Bronchial epithelial cell (primary cell): ENCODE results near the gene SRA1. TPM values are rescaled to one million over a fixed set of nuclear protein-coding genes. Genes with fewer than 3 reads are reported as not detected.

Experiments
- DNase-seq: peaks from one replicate; pipeline ENCODE4 v3.0.0-alpha.2; 2010; ENCODE audit warnings: low read depth
- FAIRE-seq: peaks from 2 replicates; lab custom pipeline; 2011; peaks lifted over from hg19 to GRCh38; lab: Jason Lieb, UNC
- H3K27me3 ChIP-seq: 2 replicates; pipeline ENCODE4 v1.5.1; 2011; ENCODE audit warnings: low read length; ENCODE audit not compliant: control insufficient read depth, insufficient read depth
- H3K36me3 ChIP-seq: 2 replicates; pipeline ENCODE4 v1.5.1; 2011; ENCODE audit warnings: low read length; ENCODE audit not compliant: control insufficient read depth, insufficient read depth
- H3K4me3 ChIP-seq: 2 replicates; pipeline ENCODE4 v1.5.1; 2011; ENCODE audit warnings: mild to moderate bottlenecking, low read depth, low read length, control low read depth
- total RNA-seq: library from RNA; depleted of rRNA; stranded (reverse); fragments of >200 nt; gene quantifications from 2 replicates; pipeline ENCODE4 v1.2.1, GENCODE V29; 2014
- TF ChIP-seq, protein P1 (sequence below): IDR thresholded peaks from 2 replicates; pipeline ENCODE4 v1.5.1; 2011; ENCODE audit warnings: mild to moderate bottlenecking, moderate library complexity, low read length, control low read depth, inconsistent platforms; ENCODE audit not compliant: insufficient read depth, severe bottlenecking

The SRA1 gene
- total RNA-seq, 1 donor from 2014 or later: 39.8 TPM

GRCh38 chr5:140569197-140569596, 11.9 kb upstream of the SRA1 start:
- no peaks in the 10 kb centered on the region for H3K27me3 ChIP-seq
- TF ChIP-seq, protein P1, sequence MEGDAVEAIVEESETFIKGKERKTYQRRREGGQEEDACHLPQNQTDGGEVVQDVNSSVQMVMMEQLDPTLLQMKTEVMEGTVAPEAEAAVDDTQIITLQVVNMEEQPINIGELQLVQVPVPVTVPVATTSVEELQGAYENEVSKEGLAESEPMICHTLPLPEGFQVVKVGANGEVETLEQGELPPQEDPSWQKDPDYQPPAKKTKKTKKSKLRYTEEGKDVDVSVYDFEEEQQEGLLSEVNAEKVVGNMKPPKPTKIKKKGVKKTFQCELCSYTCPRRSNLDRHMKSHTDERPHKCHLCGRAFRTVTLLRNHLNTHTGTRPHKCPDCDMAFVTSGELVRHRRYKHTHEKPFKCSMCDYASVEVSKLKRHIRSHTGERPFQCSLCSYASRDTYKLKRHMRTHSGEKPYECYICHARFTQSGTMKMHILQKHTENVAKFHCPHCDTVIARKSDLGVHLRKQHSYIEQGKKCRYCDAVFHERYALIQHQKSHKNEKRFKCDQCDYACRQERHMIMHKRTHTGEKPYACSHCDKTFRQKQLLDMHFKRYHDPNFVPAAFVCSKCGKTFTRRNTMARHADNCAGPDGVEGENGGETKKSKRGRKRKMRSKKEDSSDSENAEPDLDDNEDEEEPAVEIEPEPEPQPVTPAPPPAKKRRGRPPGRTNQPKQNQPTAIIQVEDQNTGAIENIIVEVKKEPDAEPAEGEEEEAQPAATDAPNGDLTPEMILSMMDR: no peak
- H3K36me3 ChIP-seq: peaks cover 19% of the 10 kb centered on the region
- no peak for DNase-seq
- no peak for FAIRE-seq
- no peak overlapping the region for H3K4me3 ChIP-seq

DNA sequence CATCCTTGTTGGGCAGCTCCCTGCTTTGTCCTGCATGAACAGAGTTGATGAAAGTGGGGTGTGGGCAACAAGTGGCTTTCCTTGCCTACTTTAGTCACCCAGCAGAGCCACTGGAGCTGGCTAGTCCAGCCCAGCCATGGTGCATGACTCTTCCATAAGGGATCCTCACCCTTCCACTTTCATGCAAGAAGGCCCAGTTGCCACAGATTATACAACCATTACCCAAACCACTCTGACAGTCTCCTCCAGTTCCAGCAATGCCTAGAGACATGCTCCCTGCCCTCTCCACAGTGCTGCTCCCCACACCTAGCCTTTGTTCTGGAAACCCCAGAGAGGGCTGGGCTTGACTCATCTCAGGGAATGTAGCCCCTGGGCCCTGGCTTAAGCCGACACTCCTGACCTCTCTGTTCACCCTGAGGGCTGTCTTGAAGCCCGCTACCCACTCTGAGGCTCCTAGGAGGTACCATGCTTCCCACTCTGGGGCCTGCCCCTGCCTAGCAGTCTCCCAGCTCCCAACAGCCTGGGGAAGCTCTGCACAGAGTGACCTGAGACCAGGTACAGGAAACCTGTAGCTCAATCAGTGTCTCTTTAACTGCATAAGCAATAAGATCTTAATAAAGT, 11.3 kb upstream of the SRA1 start:
- no peak for FAIRE-seq
- H3K4me3 ChIP-seq: no peak overlapping the region
- no peaks in the 10 kb centered on the region for H3K27me3 ChIP-seq
- peaks cover 19% of the 10 kb centered on the region for H3K36me3 ChIP-seq
- no peak for DNase-seq
- TF ChIP-seq, protein P1: no peak

GRCh38 chr5:140567871-140568270, 10.6 kb upstream of the SRA1 start:
- DNase-seq: no peak

GRCh38 chr5:140567136-140567818, 10.0 kb upstream of the SRA1 start:
- DNase-seq (no peak), FAIRE-seq (no peak)
- peaks cover 19% of the 10 kb centered on the region for H3K36me3 ChIP-seq
- H3K27me3 ChIP-seq: no peaks in the 10 kb centered on the region
- H3K4me3 ChIP-seq: no peak overlapping the region
- TF ChIP-seq, protein P1: no peak

More at GRCh38 chr5:140567871-140568270, 10.6 kb upstream of the SRA1 start:
- Histone ChIP-seq H3K4me3 (no peak overlapping the region), H3K36me3 (peaks cover 19% of the 10 kb centered on the region), H3K27me3 (no peaks in the 10 kb centered on the region)
- TF ChIP-seq, protein P1: no peak
- FAIRE-seq: no peak

DNA sequence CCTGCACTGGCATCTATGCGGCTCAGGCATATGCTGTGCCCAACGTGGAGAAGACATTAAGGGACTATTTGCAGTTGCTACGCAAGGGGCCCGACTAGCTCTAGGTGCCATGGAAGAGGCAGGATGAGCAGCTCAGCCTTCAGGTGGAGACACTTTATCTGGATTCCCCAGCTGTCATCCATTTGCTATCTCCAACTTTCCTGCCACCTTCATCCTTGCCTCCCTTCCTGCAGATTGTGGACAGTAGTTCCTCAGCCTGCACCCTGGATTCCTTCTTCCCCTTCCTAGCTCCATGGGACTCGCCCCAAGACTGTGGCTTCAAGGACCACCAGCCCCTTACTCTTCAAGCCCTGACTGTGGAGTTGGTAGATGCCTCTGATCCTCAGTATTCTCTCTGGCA, 9.4 kb upstream of the SRA1 start:
- no peak overlapping the region for H3K4me3 ChIP-seq
- H3K27me3 ChIP-seq: no peaks in the 10 kb centered on the region
- H3K36me3 ChIP-seq: peaks cover 19% of the 10 kb centered on the region
- TF ChIP-seq, protein P1: no peak
- DNase-seq (no peak), FAIRE-seq (no peak)
